Stimulated activated CD4-positive, alpha-beta T cell treated with anti-CD3 and anti-CD28 coated beads, Interleukin-4, amount 100 ng/mL, for 1 hour (primary cell): Measurements from ENCODE around the gene ATP7B.
A peak's percentile ranks its signal among the peaks of the same experiment; 100 is the strongest.
"Not testable (repeated sequence)": the region's sequence is repeated elsewhere in the genome, so short reads cannot be mapped to it uniquely, and the experiment has no call there.

Source experiments
- DNase-seq: peaks from one replicate; pipeline ENCODE4 v3.0.0-alpha.2; 2020

The ATP7B gene

DNA sequence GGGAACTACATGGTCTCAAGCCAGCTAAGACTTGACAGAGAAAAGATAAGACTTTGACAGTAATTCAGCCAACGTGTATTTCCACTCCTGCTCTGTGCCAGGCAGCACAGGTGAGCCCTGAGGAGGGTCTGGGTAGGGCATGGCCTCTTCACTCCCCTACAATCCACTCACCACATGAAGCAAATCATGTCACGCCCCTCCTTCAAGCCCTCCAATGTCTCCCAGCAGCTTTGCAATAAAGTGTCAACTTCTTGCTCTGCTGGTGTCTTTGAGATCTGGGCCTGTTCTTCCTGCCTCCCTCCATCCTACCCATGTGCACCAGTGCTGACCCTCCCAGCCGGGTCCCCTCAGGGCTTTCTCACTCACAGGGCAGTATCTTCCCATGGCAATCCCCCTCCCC, 91.0 kb downstream of the ATP7B start:
- no peak for DNase-seq

DNA sequence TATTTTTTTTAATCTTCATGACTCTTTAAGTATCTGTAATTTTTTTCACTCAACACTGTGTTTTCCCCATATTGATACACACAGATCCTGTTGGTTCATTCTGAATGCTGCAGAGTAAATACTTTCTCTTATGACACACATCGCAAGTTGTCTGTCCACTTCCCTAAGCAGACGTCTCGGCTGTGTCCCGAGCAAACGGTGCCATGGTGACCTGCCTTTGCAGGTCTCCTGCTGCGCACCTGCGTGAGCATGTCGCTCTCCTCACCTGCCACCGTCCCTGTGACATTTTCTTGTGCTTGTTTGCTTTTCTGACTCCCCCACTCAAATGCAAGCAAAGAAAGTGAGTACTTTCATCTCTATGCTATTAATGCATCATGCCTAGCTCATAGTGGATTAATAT, 91.7 kb downstream of the ATP7B start:
- DNase-seq = no peak

DNA sequence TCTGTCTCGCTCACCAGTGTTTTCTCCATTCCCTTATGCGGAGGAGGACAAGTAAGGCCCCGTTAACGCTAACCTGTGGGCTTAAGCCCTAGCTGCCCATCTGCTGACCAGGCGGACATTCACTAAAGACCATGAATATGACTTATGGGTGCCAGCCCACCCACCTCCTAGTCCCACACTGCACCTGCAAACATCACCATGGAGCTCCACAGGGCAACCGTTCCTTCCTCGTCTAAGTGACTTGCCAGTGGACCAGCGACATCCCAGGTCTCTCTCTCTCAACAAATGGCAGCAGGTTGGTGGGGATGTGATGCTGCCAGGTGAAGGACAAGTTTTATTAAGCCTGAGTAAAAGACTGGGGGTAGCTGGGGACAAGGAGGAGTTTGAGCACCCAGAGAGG, 94.3 kb downstream of the ATP7B start:
- DNase-seq = no peak

DNA sequence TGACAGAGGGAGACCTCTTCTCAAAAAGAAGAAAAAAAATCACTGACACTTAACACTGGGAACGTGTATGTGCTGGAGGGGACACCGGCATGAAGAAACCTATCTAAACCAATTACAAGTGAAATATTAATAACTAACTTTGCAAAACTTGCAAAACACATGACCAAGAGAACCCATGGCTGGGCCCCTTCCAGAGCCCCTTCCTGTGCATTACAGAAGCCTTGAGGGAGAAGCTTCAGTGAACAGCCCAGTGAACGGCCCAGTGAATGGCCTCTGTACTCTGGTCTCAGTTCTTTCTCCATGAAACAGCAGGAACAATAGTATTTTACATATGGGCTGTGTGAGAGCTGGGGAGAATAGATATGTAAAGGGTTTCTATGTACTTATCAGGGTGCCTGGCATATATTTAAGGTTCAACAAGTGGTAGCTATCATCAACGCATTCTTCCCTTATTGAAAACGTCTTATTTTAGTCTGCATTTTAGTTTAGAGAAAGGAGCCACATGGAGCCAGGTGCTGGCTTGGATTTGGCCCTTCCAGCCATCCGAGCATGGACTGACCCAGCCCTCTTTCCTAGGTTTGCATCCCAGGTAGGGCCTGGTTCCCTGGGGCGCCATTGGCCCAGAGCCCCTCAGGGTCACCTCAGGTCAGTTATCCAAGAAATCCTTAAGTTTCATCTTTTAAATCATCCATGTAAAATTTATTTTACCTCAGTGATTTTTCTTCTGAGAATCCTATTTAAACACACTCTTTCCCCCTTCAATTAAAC, 95.0 kb downstream of the ATP7B start:
- no peak for DNase-seq

DNA sequence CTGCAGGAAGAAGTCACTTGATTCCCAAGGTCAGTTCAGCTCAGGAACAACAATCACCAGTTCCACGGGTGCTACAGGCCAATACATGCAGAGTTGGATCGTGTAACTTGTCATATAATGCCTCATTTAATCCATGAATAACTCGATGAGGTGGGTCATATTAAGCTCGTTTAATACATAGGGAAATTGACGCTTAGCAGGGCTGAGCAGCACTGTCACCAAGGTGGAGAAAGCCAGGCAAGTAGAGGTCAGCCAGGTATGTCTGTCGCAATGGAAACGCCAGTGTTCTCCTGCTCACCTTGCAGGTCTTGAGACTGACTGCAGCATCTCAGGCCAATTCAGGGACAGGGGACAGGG, 97.1 kb downstream of the ATP7B start:
- no peak for DNase-seq

DNA sequence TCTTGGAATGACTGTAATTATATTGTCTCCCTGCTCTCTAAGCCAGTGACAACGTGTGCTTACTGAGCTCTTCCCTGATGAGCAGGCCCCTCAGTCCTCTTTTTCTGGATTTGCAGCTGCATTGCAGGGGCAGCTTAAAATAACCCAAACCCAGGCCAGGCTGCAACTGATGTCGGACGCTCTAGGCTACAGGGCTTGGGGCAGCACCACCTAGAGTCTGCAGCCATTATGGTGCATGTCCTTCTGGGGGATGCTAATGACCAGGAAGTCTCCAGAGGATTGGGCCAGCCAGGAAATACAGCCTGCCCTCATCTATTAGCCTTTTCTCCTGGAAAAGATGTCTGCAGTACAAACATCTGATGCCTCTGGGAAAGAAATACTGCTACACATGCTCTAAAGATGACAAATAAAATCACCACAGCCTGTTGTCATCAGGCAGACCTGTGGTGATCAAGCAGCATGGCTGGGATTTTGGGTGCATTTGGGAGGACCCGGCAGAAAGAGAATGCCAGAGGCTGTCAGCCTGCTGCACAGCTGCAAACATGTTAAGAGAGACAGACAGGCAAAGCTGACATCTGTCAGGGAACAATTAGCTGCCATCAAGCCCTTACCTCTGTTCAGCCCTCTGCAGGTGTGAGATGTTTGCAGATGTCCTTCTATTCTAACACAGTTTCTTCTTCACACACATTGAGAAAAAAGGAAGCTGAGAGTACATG, 97.7 kb downstream of the ATP7B start:
- no peak for DNase-seq

DNA sequence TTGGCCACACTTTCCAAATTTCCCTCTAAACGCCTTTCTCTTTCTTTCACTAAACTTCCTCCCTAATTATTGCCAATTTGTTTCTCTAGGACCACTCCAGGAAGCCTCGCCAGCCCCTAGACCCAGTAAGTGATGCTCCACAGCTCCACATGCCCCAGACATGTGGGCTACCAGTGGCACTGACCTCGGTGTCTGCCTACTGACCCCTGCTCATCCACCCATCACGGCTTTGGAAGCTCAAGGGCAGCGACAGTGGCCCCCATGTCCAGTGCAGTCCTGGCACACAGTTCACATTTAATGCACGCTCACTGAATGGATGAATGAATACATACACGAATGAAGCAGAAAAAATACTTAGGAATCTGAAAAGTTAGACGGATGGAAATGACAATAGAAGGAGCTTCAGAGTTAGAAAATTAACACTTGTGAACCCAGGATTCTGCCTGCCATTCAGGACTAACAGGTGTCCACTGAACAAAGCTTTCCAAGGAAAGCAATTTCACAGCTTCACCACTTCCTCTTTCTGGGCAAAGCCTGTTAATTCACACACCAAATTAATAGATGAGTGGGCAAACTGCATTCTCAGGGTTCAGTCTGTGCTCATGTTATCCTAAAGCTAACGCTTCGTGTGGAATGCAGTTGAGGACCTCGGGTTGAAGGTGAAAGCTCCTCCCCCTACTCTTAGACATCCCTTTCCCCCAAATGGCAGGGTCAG, 98.6 kb downstream of the ATP7B start:
- no peak for DNase-seq

DNA sequence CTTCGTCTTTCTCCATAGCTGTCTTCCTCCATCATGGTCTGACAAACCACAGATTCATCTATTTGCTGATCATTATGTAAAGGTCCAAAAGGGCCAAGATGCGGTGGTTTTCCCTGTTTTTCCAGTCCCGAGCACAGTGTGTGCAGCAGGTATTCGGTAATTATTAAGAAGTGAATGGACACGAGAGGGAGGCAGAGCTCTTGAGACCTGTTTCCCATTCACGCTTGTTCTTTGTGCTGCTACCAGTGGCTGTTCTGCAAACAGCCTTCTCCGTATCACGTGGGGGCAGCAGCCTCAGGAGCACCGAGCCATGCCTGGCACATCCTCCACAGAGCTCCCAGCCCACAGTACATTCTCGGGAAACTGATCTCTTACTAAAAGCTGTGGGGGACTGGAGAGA, 99.2 kb downstream of the ATP7B start:
- no peak for DNase-seq

DNA sequence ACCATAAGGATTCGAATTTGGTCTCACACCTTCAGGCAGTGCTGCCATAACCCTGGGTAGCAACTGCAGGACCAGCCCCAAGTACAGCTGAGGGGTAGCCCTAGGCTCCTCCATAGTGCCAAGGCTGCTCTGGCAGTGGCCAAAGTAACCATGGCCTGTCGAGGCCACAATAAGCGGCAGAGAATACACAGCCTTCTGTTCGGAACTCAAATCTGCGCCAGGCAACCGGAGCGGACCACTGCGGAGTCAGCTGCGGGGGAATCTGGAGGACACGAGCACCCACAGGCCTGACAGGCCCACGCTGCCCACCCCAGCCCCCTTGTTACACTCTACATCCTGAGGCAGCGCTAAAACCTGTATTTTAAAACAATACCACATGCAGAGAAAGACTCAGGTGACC, 100.7 kb downstream of the ATP7B start:
- no peak for DNase-seq

DNA sequence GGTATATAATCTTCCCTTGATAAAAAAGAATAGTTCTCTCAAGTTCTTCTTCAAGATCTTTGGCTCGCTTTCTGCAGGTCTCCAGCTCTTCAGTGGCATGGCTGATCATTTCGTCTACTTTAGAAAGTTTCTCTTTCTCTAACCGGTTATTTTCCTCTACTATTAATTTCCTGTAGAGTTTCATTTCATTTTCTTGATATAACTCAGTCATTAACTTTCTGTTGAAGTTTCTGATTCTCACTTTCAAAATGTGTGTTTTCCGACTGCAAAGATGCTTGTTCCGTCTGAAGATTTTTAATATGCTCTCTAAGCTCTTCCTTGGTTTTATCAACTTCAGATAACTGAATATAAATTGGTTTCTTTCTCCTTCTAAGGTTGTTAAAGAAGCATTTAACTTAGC, 102.0 kb downstream of the ATP7B start:
- not testable (repeated sequence) for DNase-seq

DNA sequence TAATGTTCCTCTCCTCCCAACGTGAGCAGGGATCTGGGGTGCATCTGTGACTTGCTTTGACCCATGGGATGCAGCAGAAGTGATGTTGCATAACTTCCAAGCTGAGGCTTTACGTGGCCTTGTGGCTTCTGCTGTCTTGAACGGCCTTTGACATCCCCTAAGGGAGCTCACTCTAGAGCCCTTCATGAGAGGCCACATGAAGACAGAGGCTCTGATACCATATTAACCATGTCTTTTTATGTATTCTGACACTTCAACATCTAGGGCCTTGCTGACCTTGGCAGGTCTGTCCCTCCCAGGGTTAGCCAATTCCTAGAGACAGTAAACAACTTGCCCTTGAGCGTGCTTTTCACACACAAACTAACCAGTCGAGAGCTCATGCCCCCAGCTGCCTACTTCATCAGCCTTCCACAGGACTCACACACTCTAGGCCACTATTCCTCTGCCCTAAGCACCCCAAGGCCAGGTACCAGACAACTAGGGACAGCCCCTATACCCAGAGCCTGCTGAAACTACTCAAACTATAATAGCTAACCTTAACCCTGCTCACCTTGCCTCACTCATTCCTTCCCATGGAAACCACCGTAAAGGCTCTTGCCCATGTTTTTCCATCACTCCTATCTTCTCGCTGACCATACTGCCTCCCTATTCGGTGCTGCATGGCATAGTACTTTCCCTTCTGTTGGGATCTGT, 104.1 kb downstream of the ATP7B start:
- no peak for DNase-seq

DNA sequence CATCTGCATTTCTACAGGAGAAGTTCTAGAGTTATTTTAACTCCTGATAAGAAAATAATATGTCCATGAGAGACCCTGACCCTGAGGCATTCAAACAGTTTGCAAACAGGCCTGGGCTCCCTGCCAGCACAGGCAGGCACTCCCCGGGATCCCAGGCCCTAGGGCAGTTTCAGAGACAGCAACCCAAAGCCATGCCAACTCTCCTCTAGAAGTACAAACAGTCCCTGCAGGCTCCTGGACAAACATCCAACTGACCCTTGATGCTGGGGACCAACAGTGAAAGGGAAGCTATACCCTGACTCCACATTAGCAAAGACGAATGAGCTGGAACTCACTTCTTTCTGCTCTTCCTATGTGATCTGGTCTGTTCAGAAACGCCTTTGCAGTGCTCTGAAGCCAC, 104.7 kb downstream of the ATP7B start:
- DNase-seq = no peak

DNA sequence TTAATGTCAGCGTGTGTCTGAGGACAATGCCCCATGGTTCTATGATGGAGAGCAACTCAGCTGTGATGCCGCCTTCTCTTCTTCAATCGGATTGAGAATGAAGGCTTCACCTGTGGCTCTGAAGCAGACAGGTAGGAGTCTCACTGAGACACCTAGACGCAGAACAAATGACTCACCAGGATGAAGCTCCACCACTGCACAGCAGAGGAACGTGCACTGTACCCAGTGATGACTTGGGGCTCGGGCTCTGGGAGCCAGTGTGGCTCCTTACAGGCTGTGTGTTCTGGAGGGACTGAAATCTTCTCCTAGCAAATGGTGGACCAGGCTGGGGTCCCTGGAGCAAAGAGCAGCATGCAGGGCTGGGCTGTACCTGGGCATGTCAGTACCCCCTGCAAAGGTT, 105.5 kb downstream of the ATP7B start:
- no peak for DNase-seq

DNA sequence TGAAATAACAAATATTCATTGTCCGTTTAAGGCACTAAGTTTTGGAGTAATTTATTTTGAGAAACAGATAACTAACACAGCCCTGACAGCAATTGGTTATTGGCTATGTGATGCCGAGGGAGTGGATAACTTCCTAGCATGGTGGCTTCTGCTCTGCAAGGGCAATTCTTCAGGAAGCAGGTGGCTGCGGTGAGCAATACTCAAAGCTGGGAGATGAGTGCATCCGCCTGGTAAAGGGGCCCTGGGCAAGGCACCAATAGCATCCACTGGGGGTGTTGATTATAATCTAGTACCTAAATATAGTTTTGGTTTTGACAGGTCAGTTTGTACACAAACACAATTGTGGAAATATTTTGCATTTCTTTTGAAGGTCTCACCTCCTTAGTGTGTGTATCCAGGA, 108.5 kb downstream of the ATP7B start:
- no peak for DNase-seq

DNA sequence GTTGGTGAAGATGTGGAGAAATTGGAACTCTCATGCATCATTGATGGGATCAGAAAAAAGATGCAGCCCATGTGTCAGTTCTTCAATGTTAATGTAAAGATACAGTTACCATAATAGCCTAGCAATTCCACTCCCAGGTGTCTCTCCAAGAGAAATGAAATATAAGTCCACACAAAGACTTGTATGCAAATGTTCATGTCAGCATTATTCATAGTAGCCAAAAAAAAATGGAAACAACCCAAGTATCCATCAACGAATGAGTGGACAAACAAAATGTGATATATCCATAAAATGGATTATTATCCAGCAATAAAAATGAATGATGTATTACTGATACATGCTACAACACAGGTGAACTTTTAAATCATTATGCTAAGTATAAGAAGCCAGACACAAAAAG, 110.8 kb downstream of the ATP7B start:
- DNase-seq = no peak

DNA sequence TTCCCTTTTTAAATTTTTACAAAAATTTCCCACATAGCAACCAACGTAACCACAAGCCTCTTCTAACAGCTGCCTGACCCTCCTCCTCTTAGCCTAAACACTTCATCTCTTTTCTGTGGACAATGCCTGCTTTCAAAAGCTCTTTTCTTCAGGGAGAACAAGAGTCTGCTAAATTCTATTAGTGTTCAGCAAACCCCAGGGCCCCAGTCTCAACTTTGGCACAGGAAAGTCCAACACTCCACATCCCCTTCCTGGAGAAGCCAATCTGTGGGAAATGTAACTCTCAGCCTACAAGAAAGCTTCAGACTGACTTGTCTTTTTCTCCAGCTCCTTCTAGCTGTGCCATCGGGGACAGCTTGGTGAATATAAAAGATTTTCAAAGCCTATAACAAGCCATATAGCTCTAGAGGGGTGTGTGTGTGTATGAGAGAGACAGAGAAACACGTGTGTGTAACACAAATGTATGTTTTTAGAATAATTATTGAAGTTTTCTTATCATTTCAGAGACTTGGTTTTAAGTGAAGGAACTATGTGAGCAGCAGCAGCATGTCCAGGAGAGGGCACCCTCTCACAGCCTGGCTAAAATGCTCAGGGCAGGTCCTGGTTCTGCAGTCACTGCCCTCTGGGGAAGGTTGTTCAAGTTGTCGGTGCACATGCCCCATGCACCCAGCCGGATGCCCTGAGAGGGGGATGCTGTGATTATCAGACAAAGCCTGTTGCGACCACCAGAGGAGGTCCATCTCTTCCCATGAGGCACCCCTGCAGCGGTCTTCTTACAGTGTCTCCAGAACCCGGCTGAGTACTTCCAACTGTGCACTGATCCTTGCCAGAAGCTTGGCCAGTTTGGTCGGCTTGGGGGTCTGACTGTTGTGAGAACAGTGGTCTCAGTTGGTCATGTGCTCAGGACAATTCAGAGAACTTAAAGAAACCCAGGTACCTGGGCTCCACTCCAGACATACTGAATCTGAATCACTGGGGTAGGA, 115.1 kb downstream of the ATP7B start:
- peak; percentile 42 for DNase-seq

DNA sequence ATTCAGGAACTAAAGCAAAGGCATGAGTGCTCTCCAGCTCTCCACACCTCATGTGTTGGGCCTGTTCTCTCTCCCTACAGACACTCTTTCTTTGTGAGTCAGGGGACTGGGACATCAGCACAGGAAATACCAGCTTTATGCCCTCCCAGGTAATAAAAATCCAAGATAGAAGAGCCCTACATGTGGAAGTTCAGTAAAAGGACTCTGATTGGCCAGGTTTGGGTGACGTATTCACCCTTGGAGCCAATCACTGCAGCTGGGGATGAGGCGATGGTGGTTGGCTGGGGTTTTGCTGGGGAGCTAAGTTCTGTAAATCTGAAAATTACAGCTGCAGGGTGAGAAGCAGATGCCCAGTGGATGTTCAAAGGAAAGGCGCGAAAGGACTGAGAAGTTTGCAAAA, 117.0 kb downstream of the ATP7B start:
- DNase-seq = no peak

DNA sequence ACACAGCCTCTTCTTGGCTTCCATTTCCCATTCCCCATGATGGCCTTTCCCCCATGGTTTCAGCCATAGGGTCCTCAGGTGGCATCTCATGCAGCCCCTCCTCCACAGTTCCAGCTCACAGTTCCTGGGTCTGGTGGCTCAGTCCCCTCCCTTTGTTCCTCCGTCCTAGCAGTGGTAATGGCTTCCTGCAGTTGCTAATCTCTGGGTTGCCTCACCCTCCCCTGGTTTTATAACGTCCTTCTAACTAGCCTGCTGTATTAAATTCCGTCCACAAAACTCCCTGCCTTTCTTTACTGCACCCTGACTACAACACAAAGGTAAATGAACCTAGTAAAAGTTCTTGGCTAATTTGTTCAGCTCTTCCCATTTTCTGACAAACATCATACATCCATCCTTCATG, 118.6 kb downstream of the ATP7B start:
- DNase-seq = no peak

DNA sequence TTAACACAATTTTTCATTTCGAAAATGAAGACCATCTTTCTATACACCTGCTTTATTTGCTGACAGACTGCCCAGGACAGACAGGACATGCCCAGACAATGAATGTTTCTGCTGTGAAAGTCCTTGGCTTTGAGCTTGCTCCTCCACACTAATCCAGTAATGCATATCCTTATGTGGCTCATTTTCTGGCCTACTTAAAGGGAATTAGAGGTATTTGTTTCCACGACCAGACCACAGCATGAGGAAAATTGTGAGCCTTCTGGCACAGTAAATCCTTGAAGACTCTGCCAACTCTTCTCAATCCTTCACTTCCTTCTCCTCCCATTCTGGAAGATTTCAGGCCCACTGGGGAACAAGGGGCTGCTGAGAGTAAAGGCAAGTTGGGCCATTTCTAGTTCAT, 123.8 kb downstream of the ATP7B start:
- DNase-seq = no peak

DNA sequence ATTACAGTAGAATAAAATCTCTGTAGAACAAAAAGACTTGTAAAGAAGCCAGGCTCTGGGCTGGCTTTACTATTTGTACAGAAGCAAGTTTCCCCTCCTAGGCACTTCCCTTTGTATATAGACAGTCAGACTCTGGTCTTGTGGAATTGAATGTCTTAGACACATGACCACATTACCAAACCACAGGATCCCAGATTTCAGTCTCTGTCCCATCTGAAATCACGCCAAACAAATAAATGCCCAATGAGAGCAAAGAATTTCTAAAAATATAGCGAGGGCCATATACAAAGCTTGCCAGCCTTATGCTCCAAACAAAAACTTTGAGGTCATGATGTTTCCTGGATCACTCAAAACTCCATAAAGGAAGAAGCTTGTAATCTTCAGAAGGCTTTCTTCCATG, 125.6 kb downstream of the ATP7B start:
- no peak for DNase-seq

DNA sequence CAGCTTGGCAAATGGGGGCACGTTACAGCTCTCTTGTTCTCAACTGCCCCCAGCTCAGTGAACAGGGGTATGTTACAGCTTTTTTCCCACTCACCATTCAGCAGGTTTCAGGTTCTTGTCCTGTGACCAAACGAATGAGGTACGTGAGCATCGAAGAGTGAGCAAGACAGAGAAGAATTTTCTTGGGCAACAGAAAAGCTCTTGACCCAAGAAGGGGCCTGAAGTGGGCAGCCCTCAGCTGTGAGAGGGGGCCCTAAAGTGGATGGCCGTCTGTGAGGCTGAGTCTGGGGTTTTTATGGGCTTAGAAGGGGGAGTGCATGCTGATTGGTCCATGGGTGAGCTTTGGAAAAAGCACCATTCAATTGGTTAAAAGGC, 128.0 kb downstream of the ATP7B start:
- no peak for DNase-seq
